TTC549 (cell line): ENCODE measurements around the gene RPL7A.
"Not testable (repeated sequence)": the region's sequence is repeated elsewhere in the genome, so short reads cannot be mapped to it uniquely, and the experiment has no call there.

Experiments used
- FAIRE-seq: peaks from 2 replicates; lab custom pipeline; 2012; peaks lifted over from hg19 to GRCh38; lab: Jason Lieb, UNC

The RPL7A gene

GRCh38 chr9:133327834-133328484 is 20.1 kb upstream of the RPL7A start:
- FAIRE-seq = no peak

- not testable (repeated sequence) for FAIRE-seq
Observed at GRCh38 chr9:133329306-133330156, 18.5 kb upstream of the RPL7A start.

- FAIRE-seq = no peak
Observed at GRCh38 chr9:133331221-133331620, 16.8 kb upstream of the RPL7A start.

- no peak for FAIRE-seq
Observed at GRCh38 chr9:133331641-133332380, 16.2 kb upstream of the RPL7A start.

GRCh38 chr9:133332381-133332730 is 15.7 kb upstream of the RPL7A start:
- no peak for FAIRE-seq

GRCh38 chr9:133333011-133333410 is 15.0 kb upstream of the RPL7A start:
- no peak for FAIRE-seq

- FAIRE-seq = no peak
Observed at GRCh38 chr9:133333566-133333965, 14.5 kb upstream of the RPL7A start.

- FAIRE-seq = no peak
Observed at GRCh38 chr9:133334161-133334560, 13.9 kb upstream of the RPL7A start.

GRCh38 chr9:133334888-133335287 is 13.1 kb upstream of the RPL7A start:
- FAIRE-seq = not testable (repeated sequence)

GRCh38 chr9:133335924-133336811 is 11.8 kb upstream of the RPL7A start, which contains the start of gene SURF6:
SURF6 (minus strand) TSS chr9:133336188; CDS start chr9:133336132, 56 bp downstream.
- no peak for FAIRE-seq

- FAIRE-seq = no peak
Observed at GRCh38 chr9:133339641-133340040, 8.4 kb upstream of the RPL7A start.

- no peak for FAIRE-seq
Observed at GRCh38 chr9:133340256-133340655, 7.8 kb upstream of the RPL7A start.

GRCh38 chr9:133340916-133341315 is 7.1 kb upstream of the RPL7A start:
- FAIRE-seq = no peak

GRCh38 chr9:133341369-133342068 is 6.5 kb upstream of the RPL7A start:
- FAIRE-seq = no peak

GRCh38 chr9:133342069-133342406 is 6.0 kb upstream of the RPL7A start:
- no peak for FAIRE-seq

GRCh38 chr9:133342570-133342969 is 5.4 kb upstream of the RPL7A start:
- no peak for FAIRE-seq

- no peak for FAIRE-seq
Observed at GRCh38 chr9:133344071-133344470, 3.9 kb upstream of the RPL7A start.

GRCh38 chr9:133344979-133345378 is 3.0 kb upstream of the RPL7A start:
- FAIRE-seq = no peak

GRCh38 chr9:133345596-133345995 is 2.4 kb upstream of the RPL7A start:
- FAIRE-seq = no peak

GRCh38 chr9:133346021-133346785 is 1.8 kb upstream of the RPL7A start:
- FAIRE-seq = no peak

- no peak for FAIRE-seq
Observed at GRCh38 chr9:133347515-133347984, 468 bp upstream of the RPL7A start.
